H9 (cell line): ENCODE data around the gene TMEM219. TPM values are rescaled to one million over a fixed set of nuclear protein-coding genes. Genes with fewer than 3 reads are reported as not detected.

ENCODE experiments used
- DNase-seq: peaks from one replicate; pipeline ENCODE4 v3.0.0-alpha.2; 2017
- H2AFZ ChIP-seq: one replicate; pipeline ENCODE4 v1.6.1; 2013; ENCODE audit warnings: mild to moderate bottlenecking, low read length, control low read depth, moderate library complexity
- H2AK5ac ChIP-seq: 2 replicates; pipeline ENCODE4 v1.6.1; 2013; ENCODE audit warnings: low read length, control low read depth, mixed read lengths; ENCODE audit not compliant: insufficient read length
- H2BK120ac ChIP-seq: one replicate; pipeline ENCODE4 v1.6.1; 2013; ENCODE audit warnings: low read depth, mild to moderate bottlenecking, low read length, control low read depth, inconsistent platforms; ENCODE audit not compliant: poor library complexity, severe bottlenecking
- H2BK12ac ChIP-seq: 2 replicates; pipeline ENCODE4 v1.6.1; 2013; ENCODE audit warnings: low read length, control low read depth, mixed read lengths, low read depth; ENCODE audit not compliant: insufficient read length
- H2BK15ac ChIP-seq: 2 replicates; pipeline ENCODE4 v1.6.1; 2013; ENCODE audit warnings: low read depth, low read length, control low read depth
- H2BK20ac ChIP-seq: one replicate; pipeline ENCODE4 v1.6.1; 2013; ENCODE audit warnings: low read depth, mild to moderate bottlenecking, low read length, control low read depth, inconsistent platforms; ENCODE audit not compliant: poor library complexity, severe bottlenecking
- H2BK5ac ChIP-seq: 2 replicates; pipeline ENCODE4 v1.6.1; 2013; ENCODE audit warnings: low read length, control low read depth, mixed read lengths; ENCODE audit not compliant: insufficient read length
- H3K14ac ChIP-seq: 2 replicates; pipeline ENCODE4 v1.6.1; 2013; ENCODE audit warnings: low read length, control low read depth; ENCODE audit not compliant: insufficient read depth
- H3K18ac ChIP-seq: 2 replicates; pipeline ENCODE4 v1.6.1; 2013; ENCODE audit warnings: low read depth, mild to moderate bottlenecking, mixed read lengths, low read length, control low read depth; ENCODE audit not compliant: insufficient read length
- H3K23ac ChIP-seq: 2 replicates; pipeline ENCODE4 v1.6.1; 2013; ENCODE audit warnings: low read length, control low read depth, mixed read lengths, low read depth; ENCODE audit not compliant: insufficient read length
- H3K23me2 ChIP-seq: 2 replicates; pipeline ENCODE4 v1.6.1; 2013; ENCODE audit warnings: low read depth, mild to moderate bottlenecking, mixed read lengths, low read length, control low read depth; ENCODE audit not compliant: insufficient read length, poor library complexity, severe bottlenecking
- H3K27ac ChIP-seq: 2 replicates; pipeline ENCODE4 v1.5.1; 2013; ENCODE audit warnings: low read length, control low read depth, mixed read lengths, low read depth; ENCODE audit not compliant: insufficient read length
- H3K27me3 ChIP-seq: 2 replicates; pipeline ENCODE4 v1.6.1; 2013; ENCODE audit warnings: low read length, control low read depth, inconsistent platforms; ENCODE audit not compliant: insufficient read depth
- H3K4ac ChIP-seq: 2 replicates; pipeline ENCODE4 v1.6.1; 2013; ENCODE audit warnings: low read depth, mild to moderate bottlenecking, control low read depth, inconsistent platforms, low read length, moderate library complexity
- H3K4me1 ChIP-seq: 2 replicates; pipeline ENCODE4 v1.6.1; 2013; ENCODE audit warnings: low read length, control low read depth, inconsistent platforms; ENCODE audit not compliant: insufficient read depth
- H3K4me2 ChIP-seq: 2 replicates; pipeline ENCODE4 v1.6.1; 2013; ENCODE audit warnings: low read length, control low read depth, mixed read lengths; ENCODE audit not compliant: insufficient read length, insufficient read depth
- H3K56ac ChIP-seq: 2 replicates; pipeline ENCODE4 v1.6.1; 2013; ENCODE audit warnings: low read depth, mild to moderate bottlenecking, mixed read lengths, low read length, control low read depth; ENCODE audit not compliant: insufficient read length
- H3K79me1 ChIP-seq: 2 replicates; pipeline ENCODE4 v1.6.1; 2013; ENCODE audit warnings: low read depth, mild to moderate bottlenecking, moderate library complexity, low read length, control low read depth, inconsistent platforms; ENCODE audit not compliant: insufficient read depth, poor library complexity, severe bottlenecking
- H3K79me2 ChIP-seq: 2 replicates; pipeline ENCODE4 v1.6.1; 2013; ENCODE audit warnings: low read length, control low read depth, inconsistent platforms; ENCODE audit not compliant: insufficient read depth
- H3K9ac ChIP-seq: 2 replicates; pipeline ENCODE4 v1.6.1; 2013; ENCODE audit warnings: low read length, control low read depth, mixed read lengths; ENCODE audit not compliant: insufficient read length; ENCODE audit errors: extremely low read depth
- H3K9me3 ChIP-seq: one replicate; pipeline ENCODE4 v1.6.1; 2013; ENCODE audit warnings: low read depth, low read length, inconsistent platforms; ENCODE audit not compliant: control insufficient read depth
- H3T11ph ChIP-seq: one replicate; pipeline ENCODE4 v1.6.1; 2013; ENCODE audit warnings: mild to moderate bottlenecking, low read length, control low read depth, inconsistent platforms
- H4K20me1 ChIP-seq: one replicate; pipeline ENCODE4 v1.6.1; 2013; ENCODE audit not compliant: control insufficient read depth, insufficient read length, insufficient read depth
- H4K5ac ChIP-seq: 2 replicates; pipeline ENCODE4 v1.6.1; 2013; ENCODE audit warnings: low read depth, mild to moderate bottlenecking, mixed read lengths, low read length, control low read depth; ENCODE audit not compliant: insufficient read length
- H4K8ac ChIP-seq: replicated peaks from 2 replicates; pipeline ENCODE4 v1.6.1; 2013; ENCODE audit warnings: low read length, control low read depth, mixed read lengths, low read depth; ENCODE audit not compliant: insufficient read length
- H4K91ac ChIP-seq: 2 replicates; pipeline ENCODE4 v1.6.1; 2013; ENCODE audit warnings: low read depth, mild to moderate bottlenecking, moderate library complexity, mixed read lengths, low read length, control low read depth; ENCODE audit not compliant: insufficient read length
- H3K27ac Mint-ChIP-seq, 3 experiments: 2 replicates in 2 of 3; 3 replicates in 1 of 3; pipeline ENCODE4 v1.8.0; 2020 to 2021; ENCODE audit warnings: mixed read lengths in 3 of 3, mild to moderate bottlenecking in 1 of 3, moderate library complexity in 1 of 3
- H3K27me3 Mint-ChIP-seq: 2 replicates; pipeline ENCODE4 v1.8.0; 2021; ENCODE audit warnings: low read depth, mild to moderate bottlenecking, moderate library complexity, mixed read lengths
- H3K36me3 Mint-ChIP-seq, 3 experiments: 2 replicates in 2 of 3; 3 replicates in 1 of 3; pipeline ENCODE4 v1.8.0; 2020 to 2021; ENCODE audit warnings: low read depth in 3 of 3, mixed read lengths in 3 of 3; ENCODE audit not compliant: insufficient read depth in 1 of 3
- H3K4me1 Mint-ChIP-seq, 2 experiments: 2 replicates each; pipeline ENCODE4 v1.8.0; 2020; ENCODE audit warnings: mixed read lengths in 2 of 2
- H3K4me3 Mint-ChIP-seq, 2 experiments: 2 replicates in 1 of 2; 3 replicates in 1 of 2; pipeline ENCODE4 v1.8.0; 2020 to 2021; ENCODE audit warnings: mild to moderate bottlenecking in 2 of 2, mixed read lengths in 2 of 2, moderate library complexity in 1 of 2
- H3K9me3 Mint-ChIP-seq, 2 experiments: 2 replicates in 1 of 2; 3 replicates in 1 of 2; pipeline ENCODE4 v1.8.0; 2020; ENCODE audit warnings: mild to moderate bottlenecking in 2 of 2, mixed read lengths in 2 of 2, moderate library complexity in 1 of 2
- CTCF ChIP-seq: fragments of 200-600 bp; sonication (generic); conservative IDR thresholded peaks from 3 replicates; pipeline ENCODE4 v1.8.0; 2021; ENCODE audit warnings: antibody characterized with exemption, mild to moderate bottlenecking
- WGBS: extraction: QIAGEN DNeasy Blood & Tissue Kit; methylation state at CpG from one replicate; pipeline ENCODE4 v1.1.7; 2013; ENCODE audit warnings: missing lambda C conversion rate, low lambda C conversion rate, mixed read lengths; ENCODE audit not compliant: insufficient read length; ENCODE audit errors: extremely low coverage; 5-methylcytosine and 5-hydroxymethylcytosine counted together
- total RNA-seq: library from RNA; stranded (reverse); gene quantifications from 2 replicates; pipeline ENCODE4 v1.2.1, GENCODE V29; 2021

The TMEM219 gene
- total RNA-seq, 1 experiment from 2014 or later = 89.1 TPM

- Mint-ChIP-seq H3K27me3 (peaks cover 14% of the 10 kb centered on the region), H3K36me3 (peaks cover 36 to 59% (median 55%) of the 10 kb centered on the region in 3 experiments), H3K4me3 (no peak overlapping the region), H3K4me1 (peaks cover 0 to 1% of the 10 kb centered on the region in 2 experiments; a peak in 3 of 4 replicates), H3K9me3 (peaks cover 12 to 14% of the 10 kb centered on the region in 2 experiments), H3K27ac (no peak overlapping the region)
- Histone ChIP-seq H3K27ac (no peak overlapping the region), H3K79me2 (no peaks in the 10 kb centered on the region), H2BK120ac (no peak overlapping the region), H3K27me3 (peaks cover 3% of the 10 kb centered on the region; the same call in 1 of the 2 replicates), H3T11ph (no peak overlapping the region), H3K14ac (no peak overlapping the region), H2BK15ac (no peak overlapping the region), H4K8ac (no peak overlapping the region), H4K20me1 (no peaks in the 10 kb centered on the region), H3K79me1 (no peaks in the 10 kb centered on the region), H3K23ac (no peak overlapping the region), H3K4me1 (no peaks in the 10 kb centered on the region), H3K23me2 (no peaks in the 10 kb centered on the region), H4K91ac (no peak overlapping the region), H2AK5ac (no peak overlapping the region), H2BK12ac (no peak overlapping the region), H3K18ac (no peak overlapping the region), H3K4me2 (no peak overlapping the region), H2BK20ac (no peak overlapping the region), H3K56ac (no peak overlapping the region), H2AFZ (no peak overlapping the region), H3K9ac (no peak overlapping the region), H3K9me3 (peaks cover 7% of the 10 kb centered on the region), H3K4ac (no peak overlapping the region), H2BK5ac (no peak overlapping the region), H4K5ac (no peak overlapping the region)
- no peak for TF ChIP-seq CTCF
- DNase-seq = no peak
- WGBS = no CpG with 5 or more reads among the region's 4 CpGs
Observed at GRCh38 chr16:29968205-29968604, 6.3 kb downstream of the TMEM219 start.
